GM12801 (cell line): Measurements from ENCODE around the gene RAB4A.

Source experiments
- TF ChIP-seq, protein P1 (sequence below): IDR thresholded peaks from one replicate; pipeline ENCODE4 v1.5.1; 2011; ENCODE audit warnings: control low read depth; ENCODE audit not compliant: insufficient read length; ENCODE audit errors: extremely low read depth

The RAB4A gene

GRCh38 chr1:229264487-229264886, 6.4 kb upstream of the RAB4A start:
- TF ChIP-seq, protein P1, sequence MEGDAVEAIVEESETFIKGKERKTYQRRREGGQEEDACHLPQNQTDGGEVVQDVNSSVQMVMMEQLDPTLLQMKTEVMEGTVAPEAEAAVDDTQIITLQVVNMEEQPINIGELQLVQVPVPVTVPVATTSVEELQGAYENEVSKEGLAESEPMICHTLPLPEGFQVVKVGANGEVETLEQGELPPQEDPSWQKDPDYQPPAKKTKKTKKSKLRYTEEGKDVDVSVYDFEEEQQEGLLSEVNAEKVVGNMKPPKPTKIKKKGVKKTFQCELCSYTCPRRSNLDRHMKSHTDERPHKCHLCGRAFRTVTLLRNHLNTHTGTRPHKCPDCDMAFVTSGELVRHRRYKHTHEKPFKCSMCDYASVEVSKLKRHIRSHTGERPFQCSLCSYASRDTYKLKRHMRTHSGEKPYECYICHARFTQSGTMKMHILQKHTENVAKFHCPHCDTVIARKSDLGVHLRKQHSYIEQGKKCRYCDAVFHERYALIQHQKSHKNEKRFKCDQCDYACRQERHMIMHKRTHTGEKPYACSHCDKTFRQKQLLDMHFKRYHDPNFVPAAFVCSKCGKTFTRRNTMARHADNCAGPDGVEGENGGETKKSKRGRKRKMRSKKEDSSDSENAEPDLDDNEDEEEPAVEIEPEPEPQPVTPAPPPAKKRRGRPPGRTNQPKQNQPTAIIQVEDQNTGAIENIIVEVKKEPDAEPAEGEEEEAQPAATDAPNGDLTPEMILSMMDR: no peak

DNA sequence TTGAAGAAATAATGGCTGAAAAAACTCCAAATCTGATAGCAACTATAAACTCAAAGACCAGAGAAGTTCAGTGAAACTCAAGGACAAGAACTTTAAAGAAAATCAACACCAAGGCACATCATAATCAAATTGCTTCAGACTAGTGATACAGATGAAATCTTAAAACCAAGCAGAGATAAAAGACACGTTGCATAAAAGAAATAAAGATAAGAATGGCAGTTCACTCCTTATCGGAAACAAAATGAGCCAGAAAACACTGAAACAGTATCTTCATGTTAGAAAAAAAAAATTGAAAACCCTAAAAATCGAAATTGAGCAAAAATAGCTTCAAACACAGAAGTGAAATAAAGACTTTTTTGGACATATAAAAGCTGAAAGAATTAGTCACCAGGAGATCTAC, 4.6 kb upstream of the RAB4A start:
- TF ChIP-seq, protein P1: no peak

GRCh38 chr1:229266832-229267500, 3.9 kb upstream of the RAB4A start:
- TF ChIP-seq, protein P1: no peak

DNA sequence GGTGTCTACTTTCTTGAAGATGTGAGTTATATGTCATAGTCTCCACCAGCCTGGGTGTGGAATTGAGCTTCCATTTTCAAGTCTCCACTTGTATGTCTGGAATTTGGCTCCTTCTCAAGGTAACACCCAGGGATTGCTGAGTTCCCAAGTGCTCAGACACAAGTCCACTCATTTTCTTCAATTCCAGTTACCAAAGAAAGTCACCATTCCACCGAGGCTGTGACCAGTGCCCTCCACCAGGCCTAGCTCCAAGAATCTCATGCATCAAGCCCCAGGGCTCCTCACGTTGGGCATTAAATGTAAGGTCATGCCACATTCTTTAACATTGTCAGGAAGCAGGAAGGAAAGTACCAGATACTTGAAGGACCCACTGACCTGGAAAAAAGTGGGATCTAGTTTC, 2.4 kb upstream of the RAB4A start:
- TF ChIP-seq, protein P1: no peak

DNA sequence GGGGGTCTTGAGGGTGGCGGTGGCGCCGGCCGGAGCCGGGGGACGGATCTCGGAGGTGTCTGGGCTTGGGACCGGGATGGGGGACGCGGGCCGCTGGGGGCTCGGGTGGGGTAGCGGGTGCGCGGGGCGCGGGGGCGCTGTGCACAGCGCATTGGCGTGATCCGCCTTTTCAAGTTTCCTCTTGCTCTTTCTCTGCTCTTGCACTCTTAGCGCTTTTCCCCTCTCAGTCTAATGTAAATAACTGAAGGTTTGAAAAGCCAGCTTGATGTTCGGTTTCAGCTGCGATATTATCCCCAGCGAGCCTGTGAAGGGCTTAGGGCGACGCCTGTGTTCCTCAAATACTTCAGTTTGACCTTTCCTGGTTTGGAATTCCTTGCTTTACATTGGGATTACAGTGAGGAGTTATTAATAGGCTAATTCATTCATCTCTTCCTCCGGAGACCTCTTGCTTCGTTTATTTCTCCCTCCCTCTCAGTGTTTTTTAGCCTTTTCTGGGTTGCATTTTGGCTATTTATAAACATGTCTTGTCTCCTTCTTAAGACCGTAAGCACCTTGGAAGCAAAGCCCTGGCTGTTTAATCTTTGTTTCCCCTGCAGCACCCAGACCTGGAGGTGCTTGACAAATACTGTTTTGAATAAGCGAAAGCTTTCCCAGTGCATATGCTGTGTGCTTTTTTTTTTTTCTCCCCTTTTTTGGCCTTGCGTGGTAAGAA, 693 bp downstream of the RAB4A start:
- TF ChIP-seq, protein P1: no peak

GRCh38 chr1:229272164-229273158, 1.6 kb downstream of the RAB4A start:
- TF ChIP-seq, protein P1: no peak
